Fibroblast of skin of left quadriceps (primary cell): ENCODE data around the gene RNF138.
"Not testable (repeated sequence)": the region's sequence is repeated elsewhere in the genome, so short reads cannot be mapped to it uniquely, and the experiment has no call there.

Experiments
- DNase-seq, 2 experiments: peaks; one replicate each; pipeline ENCODE4 v3.0.0-alpha.2; 2013; ENCODE audit warnings: low read depth in 2 of 2

RNF138 gene

DNA sequence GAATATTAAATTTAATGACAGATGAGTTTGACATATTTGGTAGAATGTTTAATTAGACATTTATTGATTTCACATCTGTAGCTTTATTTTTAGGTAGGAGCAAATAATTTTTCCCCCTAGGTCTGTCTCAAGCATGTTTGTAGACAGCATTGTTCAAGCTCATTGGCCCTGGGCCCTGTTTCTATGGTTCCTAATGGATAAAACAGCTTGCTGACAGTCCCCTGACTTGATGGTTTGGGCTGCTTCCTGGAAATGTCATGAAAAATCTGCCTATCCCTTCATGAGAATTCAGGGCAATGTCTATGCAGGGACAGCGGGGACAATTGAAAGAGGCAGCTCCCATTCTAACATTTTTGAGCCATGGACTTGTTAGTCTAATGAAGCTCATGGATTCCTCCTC is 83.6 kb downstream of the RNF138 start:
- no peak for DNase-seq

DNA sequence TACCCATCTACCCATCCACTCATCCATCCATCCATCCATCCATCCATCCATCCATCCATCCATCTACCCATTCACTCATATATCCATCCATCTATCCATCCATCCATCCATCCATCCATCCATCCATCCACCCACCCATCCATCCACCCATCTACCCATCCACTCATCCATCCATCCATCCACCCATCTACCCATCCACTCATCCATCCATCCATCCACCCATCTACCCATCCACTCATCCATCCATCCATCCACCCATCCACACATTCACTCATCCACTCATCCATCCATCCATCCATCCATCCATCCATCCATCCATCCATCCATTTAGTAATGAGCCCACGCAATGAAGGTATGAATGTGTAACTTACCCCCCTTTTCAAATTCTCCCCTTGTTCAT is 85.1 kb downstream of the RNF138 start:
- DNase-seq = not testable (repeated sequence)

DNA sequence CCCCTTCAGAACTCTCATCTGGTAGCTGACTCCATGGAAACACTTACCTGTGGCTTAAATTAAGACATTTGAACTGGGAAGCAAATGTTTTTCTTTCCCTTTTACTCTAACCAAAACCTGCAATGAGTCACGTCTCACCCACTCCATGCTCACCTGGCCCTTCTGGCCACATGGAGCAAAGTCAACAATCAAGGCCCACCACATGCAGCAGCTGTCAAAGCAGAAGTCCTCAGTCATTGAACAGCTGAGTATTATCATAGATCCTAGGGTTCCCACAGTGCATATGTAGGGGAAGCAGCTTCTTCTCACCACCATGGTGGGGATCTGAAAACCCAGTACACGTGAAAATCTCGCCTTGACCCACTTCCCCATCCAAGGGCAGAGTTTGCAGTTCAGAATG is 85.9 kb downstream of the RNF138 start:
- DNase-seq = no peak
